GM12878 (cell line): Measurements from ENCODE around the gene SSBP2.

ENCODE experiments used
- CHD4 ChIP-seq: fragments of 200-600 bp; sonication (generic); IDR thresholded peaks from 2 replicates; pipeline ENCODE4 v1.6.1; 2016; ENCODE audit warnings: mild to moderate bottlenecking
- EP300 ChIP-seq, 2 experiments: fragments of 150-350 bp in 1 of 2; IDR thresholded peaks; 2 replicates each; pipeline ENCODE4 v1.6.1; 2011 to 2012; ENCODE audit warnings: low read depth in 2 of 2, low read length in 2 of 2, borderline replicate concordance in 1 of 2, improper control_type of control experiment in 1 of 2, inconsistent platforms in 1 of 2; ENCODE audit not compliant: control insufficient read depth in 1 of 2
- EZH2 ChIP-seq: IDR thresholded peaks from 2 replicates; pipeline ENCODE4 v1.6.1; 2012; ENCODE audit warnings: low read depth, mild to moderate bottlenecking, control low read depth, inconsistent platforms, low read length, borderline replicate concordance; ENCODE audit not compliant: control insufficient read depth
- LARP7 ChIP-seq: fragments of 450-650 bp; IDR thresholded peaks from 2 replicates; pipeline ENCODE4 v1.6.1; 2017; ENCODE audit warnings: mild to moderate bottlenecking
- POLR2AphosphoS2 ChIP-seq: IDR thresholded peaks from 2 replicates; pipeline ENCODE4 v1.6.1; 2011; ENCODE audit warnings: low read depth, mild to moderate bottlenecking, low read length, improper control_type of control experiment, moderate library complexity
- POLR2AphosphoS5 ChIP-seq: IDR thresholded peaks from 2 replicates; pipeline ENCODE4 v1.6.1; 2011; ENCODE audit warnings: mild to moderate bottlenecking, low read length, inconsistent platforms

DNA sequence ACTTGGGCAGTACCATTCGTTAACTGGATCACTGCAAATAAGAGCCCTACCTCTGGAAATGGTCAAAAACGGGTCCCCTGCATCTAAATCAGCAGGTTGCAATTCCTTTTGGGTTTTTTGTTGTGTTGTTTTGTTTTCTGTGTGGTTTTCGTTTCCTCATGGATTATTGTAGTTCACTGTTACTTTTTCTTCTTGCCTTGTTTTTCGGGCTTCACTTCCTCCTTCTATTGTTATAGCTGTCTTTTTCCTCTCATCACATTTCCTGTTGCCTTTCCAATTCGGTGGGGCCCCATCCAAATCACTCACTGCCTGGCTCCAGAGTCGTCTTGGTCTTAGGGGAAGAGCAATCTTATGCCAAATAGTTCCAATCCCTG lies 8.7 kb upstream of the SSBP2 start:
- TF ChIP-seq EZH2, result no peak
- TF ChIP-seq POLR2AphosphoS2, result no peak
- TF ChIP-seq POLR2AphosphoS5, result no peak
- no peak for TF ChIP-seq LARP7
- no peak for TF ChIP-seq CHD4
- no peak for TF ChIP-seq EP300 (IDR thresholded peaks at IDR 0.05; ENCODE audit: borderline replicate concordance in 1 of 2, control insufficient read depth in 1 of 2, low read depth in 2 of 2, low read length in 2 of 2)
